NCI-H345 (cell line): ENCODE measurements around the gene RPS6KB2.
"Not testable (repeated sequence)": the region's sequence is repeated elsewhere in the genome, so short reads cannot be mapped to it uniquely, and the experiment has no call there.

Experiments used
- DNase-seq: peaks from one replicate; lab custom pipeline; 2025; lab: John Stamatoyannopoulos, UW

RPS6KB2 gene

DNA sequence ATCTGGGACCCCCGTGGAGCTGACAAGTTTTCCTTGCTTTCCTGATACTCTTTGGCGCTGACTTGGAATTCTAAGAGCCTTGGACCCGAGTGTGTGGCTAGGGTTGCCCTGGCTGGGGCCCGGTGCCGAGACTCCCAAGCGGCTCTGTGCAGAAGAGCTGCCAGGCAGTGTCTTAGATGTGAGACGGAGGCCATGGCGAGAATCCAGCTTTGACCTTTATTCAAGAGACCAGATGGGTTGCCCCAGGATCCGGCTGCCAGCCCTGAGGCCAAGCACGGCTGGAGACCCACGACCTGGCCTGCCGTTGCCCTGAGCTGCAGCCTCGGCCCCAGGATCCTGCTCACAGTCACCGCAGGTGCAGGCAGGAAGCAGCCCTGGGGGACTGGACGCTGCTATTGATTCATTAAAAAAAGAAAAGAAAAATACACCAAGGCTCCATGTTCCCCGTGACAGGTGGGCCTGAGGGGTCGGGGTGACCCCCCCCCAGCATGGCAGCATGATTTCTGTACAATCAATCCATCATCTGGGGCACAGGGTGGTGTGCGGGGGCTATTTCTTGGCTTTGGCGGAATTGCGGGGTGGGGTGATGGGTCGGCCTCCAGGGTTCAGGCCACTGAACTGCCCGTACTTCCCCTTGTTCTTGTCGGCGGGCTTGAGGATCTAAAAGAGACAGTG, 30.2 kb upstream of the RPS6KB2 start:
- DNase-seq: no peak

DNA sequence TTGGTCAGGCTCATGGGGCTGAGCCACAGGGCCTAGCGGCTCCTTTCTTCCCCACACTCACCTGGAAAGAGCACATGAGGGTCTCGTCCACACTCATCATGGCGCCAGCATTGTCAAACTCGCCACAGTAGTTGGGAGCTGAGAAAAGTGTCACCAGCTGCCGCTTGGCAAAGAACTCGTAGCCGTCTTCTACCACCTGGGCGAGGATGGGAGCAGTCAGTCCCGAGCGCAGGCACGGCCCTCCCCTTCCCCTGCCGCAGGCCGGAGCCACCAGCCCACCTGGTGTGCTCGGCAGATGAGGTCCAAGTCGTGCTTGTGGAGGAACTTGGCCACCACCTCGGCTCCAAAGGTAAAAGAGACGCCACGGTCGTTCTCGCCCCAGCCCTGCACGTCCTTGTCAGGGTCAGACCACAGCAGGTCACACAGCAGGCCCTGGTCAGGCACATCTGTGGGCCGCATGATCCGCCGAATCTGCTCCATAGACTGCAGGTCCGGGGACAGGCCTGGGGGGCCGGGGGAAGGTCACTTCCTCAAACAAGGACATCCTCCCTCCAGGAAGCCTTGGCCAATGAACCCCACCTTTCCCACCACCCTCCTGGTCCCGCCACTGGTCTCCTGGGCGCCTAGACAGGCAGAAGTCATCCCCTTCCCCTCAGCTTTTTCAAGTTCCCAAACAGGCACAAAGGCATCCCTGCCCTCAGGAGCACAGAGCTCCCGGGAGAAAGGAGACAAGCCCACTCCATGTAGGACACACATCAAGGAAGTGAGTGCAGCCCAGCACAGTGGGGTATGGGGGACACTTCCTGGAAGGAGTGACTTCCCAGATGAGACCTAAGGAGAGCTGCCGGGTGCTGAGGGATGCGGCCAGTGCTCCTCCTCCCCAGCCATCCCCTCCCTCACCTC, 29.4 kb upstream of the RPS6KB2 start:
- no peak for DNase-seq

DNA sequence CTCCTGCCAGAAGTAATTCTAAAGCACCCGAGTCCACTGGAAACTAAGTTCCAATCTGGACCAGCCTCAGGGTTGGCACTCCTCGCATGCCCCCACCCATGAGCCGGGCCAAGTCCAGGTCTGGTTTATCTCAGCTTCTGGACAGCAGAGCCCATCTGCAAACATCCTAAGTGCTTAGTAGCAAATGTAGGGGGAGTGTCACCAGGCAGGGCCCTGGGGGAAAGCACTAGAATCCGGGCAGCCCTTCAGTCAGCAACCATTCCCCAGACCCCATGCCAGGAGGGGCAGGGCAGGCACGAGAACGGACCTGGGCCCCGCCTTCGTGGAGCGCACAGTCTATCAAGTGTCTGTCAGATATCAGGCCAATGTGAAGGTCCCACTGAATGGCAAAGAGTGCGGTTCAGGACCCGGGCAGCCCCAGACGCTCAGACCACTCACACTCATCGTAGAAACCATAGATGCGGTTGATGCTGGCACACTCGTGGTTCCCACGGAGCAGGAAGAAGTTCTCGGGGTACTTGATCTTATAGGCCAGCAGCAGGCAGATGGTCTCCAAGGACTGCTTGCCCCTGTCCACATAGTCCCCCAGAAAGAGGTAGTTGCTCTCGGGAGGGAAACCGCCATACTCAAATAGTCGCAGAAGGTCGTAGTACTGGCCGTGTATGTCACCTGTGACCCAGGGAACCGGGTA, 27.9 kb upstream of the RPS6KB2 start:
- DNase-seq: no peak

DNA sequence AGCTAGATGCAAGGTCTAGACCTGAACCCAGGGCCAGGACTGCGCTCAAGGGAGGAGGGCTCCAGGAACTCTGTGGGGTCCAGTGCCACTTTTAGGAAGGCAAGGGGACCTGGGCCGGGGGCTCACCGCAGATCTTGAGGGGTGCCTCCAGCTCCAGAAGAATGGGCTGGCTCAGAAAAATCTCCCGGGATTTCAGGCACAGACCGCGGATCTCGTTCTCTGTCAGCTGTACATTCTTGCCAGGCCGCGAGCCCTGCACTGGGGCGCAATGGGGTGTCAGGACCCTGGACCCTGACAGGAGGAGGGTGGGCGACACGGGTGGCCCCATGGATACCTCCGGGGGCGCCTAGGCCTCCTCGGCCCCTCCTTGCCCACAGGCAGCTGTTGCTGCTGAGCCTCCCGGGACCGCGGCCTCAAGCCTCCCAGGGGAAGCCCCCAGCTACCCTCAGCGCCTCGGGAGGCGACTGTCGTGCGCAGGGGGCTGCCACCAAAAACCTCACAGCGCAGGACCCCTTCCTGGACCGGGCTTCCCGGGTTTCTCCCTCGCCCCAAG, 27.3 kb upstream of the RPS6KB2 start:
- DNase-seq: no peak

DNA sequence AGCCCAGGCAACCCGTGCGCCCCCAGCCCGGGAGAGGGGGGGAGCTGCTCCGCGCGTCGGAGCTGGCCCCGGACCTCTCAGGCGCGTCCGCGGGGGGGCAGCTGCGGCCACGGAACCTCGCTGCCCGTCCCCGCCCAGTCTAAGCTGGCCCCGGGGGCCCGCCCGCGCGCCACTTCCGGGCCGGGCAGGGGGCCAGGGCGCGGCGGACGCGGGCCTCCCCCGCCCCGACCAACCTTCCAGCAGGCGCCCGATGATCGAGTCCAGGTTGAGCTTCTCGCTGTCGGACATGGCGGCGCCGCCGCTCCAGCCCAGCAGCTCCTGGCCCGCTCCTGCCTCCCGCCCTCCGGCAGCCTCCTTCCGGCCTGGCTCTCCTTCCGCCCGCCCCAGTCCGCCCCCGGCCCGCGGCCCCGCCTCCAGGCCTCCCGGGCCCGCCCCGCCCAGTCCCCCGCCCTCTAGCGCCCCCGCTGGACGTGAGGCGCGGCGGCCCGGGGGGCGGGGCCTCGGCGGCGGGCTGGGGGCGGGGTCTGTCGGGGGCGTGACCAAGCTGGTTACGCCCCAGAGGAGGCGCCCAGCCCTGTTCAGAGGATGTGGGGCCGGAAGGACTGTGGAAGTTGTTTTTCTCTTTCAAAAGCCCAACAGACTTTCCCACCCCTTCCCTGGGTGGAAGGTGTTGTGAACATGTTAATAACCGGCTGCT, 26.7 kb upstream of the RPS6KB2 start, which contains the start of gene PPP1CA:
Gene PPP1CA (minus strand): TSS at position 364 of the 697 bp plus-strand sequence. CDS start 76 bp downstream, at position 288.
- peak; percentile 91 for DNase-seq

DNA sequence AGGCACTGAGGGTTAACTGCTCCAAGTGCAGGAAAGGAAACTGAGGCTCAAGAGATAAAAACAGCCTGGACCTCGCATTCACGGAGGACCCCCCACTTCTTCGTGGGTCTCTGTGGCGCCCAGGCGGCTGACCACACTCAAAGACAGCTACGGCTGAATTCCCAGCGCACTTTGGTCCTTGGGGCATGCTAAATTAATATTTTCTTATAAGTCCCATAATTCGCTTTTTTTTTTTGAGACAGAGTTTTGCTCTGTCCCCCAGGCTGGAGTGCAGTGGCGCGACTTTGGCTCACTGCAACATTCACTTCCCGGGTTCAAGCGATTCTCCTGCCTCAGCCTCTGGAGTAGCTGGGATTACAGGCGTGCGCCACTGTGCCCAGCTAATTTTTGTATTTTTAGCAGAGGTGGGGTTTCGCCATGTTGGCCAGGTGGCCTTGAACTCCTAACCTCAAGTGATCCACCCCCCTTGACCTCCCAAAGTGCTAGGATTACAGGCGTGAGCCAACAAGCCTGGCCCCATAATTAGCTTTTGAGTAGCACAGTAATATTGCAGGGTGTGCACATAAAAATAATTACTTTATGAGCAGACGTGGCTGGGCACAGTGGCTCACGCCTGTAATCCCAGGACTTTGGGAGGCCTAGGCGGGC, 26.0 kb upstream of the RPS6KB2 start:
- DNase-seq: not testable (repeated sequence)

GRCh38 chr11:67403085-67403484, 25.2 kb upstream of the RPS6KB2 start:
- DNase-seq: not testable (repeated sequence)

GRCh38 chr11:67404515-67405195, 23.6 kb upstream of the RPS6KB2 start:
- DNase-seq: no peak

GRCh38 chr11:67405196-67405567, 23.1 kb upstream of the RPS6KB2 start:
- DNase-seq: no peak

DNA sequence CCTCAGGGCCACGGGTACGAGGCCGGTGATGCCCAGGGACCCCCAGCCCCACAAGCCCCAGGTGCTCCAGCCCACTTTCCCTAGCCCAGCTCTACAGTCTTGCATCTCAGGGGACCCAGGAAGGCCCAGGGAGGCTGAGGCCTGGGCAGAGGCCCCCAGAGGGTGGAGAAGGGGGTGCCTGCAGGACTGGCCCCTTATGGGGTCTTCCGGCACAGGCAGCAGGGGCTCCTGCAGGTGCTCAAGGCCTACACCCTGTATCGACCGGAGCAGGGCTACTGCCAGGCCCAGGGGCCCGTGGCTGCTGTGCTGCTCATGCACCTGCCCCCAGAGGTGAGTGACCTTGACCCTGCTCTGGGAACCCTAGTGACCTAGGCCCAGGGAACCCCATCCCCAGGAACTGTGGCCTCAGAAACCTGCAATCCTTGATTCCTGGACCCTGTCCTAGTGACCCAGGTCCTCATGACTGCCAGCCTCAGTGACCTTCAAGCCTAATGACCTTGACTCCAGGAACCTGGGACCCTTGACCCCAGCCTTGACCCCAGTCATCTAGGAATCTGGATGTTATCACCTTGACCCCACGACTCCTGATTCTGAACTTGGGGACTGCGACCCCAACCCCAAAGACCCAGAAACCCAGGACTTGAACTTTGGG, 22.5 kb upstream of the RPS6KB2 start:
- no peak for DNase-seq

DNA sequence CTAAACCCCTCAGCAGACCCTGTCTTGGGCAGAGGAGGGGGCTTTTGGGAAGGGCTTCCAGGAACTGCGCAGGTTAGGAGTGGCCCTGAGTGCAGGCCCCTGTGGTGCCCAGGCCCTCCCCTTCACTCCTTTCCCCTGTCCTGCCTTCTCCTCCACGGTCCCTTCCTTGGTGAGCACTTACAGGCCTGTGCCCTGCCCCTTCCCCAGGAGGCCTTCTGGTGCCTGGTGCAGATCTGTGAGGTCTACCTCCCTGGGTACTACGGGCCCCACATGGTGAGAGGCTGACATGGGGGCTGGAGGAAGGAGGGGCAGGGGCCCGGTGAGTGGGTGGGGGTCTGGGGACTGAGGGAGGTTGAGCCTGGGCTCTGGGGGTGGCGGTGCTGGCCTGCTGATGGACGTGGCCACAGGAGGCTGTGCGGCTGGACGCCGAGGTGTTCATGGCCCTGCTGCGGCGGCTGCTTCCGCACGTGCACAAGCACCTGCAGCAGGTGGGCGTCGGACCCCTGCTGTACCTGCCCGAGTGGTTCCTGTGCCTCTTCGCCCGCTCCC, 21.8 kb upstream of the RPS6KB2 start:
- DNase-seq: no peak

DNA sequence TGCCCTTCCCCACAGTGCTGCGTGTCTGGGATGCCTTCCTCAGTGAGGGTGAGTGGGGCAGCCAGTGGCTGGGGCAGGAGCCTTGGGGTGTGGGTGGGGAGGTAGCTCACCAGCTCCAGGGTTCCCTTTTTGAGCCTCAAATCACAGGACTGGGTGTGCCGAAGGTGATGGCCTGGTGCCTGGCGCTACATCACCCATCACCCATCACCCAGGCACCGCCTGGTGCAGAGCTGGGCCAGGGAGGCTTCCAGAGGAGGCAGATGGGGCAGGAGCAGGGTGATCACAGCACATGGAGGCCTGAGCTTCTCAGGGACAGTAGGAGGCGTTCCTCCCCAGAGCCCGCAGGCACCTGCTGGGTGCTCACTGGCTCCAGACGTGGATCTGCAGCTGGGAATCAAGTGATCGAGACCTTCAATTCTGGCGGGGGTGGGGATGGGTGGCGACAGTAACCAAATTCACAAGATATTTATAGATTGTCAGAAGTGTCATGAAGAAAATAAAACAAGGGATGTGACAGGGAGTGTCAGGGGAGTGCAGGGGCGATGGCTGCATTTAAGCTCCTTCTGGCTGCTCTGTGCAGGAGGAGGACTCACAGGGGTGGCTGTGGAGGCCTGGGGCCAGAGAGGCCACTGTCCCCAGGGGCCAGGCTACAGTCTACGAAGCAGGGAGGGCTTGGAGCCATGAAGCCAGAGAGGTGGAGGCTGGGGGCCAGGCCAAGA, 21.2 kb upstream of the RPS6KB2 start:
- DNase-seq: peak; percentile 17

DNA sequence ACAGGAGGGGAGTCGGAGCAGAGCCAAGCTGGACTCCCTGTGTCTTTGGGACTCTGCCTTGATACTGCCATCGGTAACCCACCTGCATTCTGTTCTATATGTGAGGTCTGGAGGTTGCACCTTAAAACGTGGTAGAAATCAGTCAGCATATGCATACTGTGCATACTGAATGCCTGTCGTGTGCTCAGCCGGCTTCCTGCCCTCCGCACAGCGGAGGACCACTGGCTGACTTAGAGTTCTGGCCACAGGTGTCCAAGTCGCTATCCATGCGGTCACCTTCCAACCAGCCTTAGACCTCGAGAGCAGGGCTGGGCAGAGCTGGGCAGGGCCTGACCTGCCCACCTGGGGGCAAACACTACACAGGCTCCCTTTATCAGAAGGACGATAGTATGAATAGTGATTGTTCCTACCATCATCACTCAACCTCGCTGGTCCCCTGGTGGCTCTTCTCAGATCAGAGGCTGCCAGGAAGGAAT, 20.6 kb upstream of the RPS6KB2 start:
- no peak for DNase-seq

DNA sequence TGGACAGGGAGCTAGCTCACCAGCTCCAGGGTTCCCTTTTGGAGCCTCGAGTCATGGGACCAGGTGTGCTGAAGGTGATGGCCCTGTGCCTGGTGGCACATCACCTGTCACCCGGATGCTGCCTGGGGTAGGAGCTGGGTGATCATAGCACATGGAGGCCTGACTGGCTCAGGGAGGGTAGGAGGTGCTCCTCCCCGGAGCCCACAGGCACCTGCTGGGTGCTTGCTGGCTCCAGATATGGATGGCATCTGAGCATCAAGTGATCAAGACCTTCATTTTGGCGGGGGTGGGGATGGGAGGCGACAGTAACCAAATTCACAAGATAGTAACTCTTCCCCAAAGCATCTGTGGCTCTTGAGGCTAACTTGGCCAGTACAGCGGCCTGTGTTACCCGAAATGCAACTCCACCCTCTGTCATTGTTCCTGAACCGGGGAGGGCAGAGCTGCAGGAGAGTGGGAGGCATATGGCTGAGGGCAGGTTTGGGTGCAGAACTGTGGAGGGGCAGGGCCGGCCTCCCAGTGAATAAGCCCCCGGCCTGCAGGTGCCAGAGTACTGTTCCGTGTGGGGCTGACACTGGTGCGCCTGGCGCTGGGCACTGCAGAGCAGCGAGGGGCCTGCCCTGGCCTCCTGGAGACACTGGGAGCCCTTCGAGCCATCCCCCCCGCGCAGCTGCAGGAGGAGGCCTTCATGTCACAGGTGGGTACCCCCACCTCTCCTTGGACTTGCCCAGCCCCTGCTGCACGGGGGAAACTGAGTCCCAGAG, 19.7 kb upstream of the RPS6KB2 start:
- no peak for DNase-seq

GRCh38 chr11:67409261-67409666, 19.0 kb upstream of the RPS6KB2 start:
- DNase-seq: no peak

DNA sequence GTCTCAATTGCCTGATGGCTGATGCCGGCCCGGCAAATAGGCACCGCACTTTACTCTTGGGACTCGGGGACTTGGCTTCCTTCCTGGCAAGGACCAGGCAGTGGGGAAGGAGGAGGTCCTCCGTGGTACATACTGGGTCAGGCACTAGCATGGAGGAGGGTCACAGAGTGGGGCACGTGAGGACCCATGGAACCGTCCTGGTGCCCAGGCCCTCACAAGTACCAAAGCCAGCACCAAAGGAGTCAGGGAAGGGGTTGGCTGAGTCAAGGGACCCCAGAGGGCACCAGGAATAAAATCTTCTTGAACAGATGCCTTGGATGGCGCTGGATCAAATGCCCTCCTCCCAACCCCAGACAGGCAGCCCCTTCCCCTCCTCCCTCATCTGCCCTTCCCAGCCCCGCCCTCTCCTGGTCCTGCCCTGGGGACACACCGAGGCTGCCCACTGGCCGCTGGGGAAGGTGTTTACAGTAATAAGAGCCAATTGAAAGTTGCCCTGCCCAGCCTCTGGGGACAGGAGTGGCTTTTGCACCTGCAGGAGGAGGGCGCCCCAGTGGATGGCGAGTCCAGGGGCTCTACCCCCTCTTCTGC, 18.4 kb upstream of the RPS6KB2 start:
- no peak for DNase-seq

DNA sequence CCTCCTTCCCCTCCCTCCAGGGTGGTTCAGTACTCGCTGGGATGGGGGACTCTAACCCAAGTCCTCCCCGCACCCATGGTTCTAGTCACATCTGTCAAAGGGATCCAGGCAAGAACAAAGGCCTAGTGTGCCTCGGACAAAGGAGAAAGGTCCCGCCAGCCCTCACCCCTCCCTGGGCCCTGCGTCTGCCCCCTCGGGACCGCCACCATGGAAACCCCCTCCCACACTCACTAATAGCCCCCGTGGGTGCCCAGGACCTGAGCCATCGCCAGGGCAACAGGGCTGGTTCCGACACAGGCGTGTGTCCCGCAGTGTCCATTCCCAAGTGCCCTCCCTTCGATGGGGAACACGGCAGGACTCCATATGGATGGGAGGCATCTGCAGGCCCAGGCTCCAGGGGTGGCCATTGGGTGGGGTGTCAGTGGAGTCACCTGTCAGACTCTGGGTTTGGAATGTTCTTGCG, 17.9 kb upstream of the RPS6KB2 start:
- DNase-seq: no peak
